WTC11 (cell line): ENCODE data around the gene YARS1.

Experiments used
- CBFB ChIP-seq: sonication (generic); formaldehyde crosslinking; IDR thresholded peaks from 2 replicates; pipeline ENCODE4 v1.8.1; 2022; ENCODE audit warnings: mild to moderate bottlenecking, low read depth, missing genetic modification reagents
- CTCF ChIP-seq: fragments of 200-600 bp; IDR thresholded peaks from 2 replicates; pipeline ENCODE4 v1.8.0; 2022; ENCODE audit warnings: antibody characterized with exemption
- TCF7 ChIP-seq: sonication (generic); formaldehyde crosslinking; IDR thresholded peaks from 2 replicates; pipeline ENCODE4 v1.8.0; 2022; ENCODE audit warnings: mild to moderate bottlenecking, low read depth, missing genetic modification reagents, moderate library complexity
- ZBTB43 ChIP-seq: sonication (generic); formaldehyde crosslinking; IDR thresholded peaks from 2 replicates; pipeline ENCODE4 v1.8.1; 2023; ENCODE audit warnings: mild to moderate bottlenecking, missing genetic modification reagents
- ZNF121 ChIP-seq: sonication (generic); formaldehyde crosslinking; IDR thresholded peaks from 2 replicates; pipeline ENCODE4 v1.8.0; 2023; ENCODE audit warnings: missing genetic modification reagents
- ZNF232 ChIP-seq: sonication (generic); formaldehyde crosslinking; IDR thresholded peaks from 2 replicates; pipeline ENCODE4 v1.8.0; 2022; ENCODE audit warnings: mild to moderate bottlenecking, missing genetic modification reagents
- TF ChIP-seq, protein P1 (sequence below): sonication (generic); formaldehyde crosslinking; IDR thresholded peaks from 2 replicates; pipeline ENCODE4 v1.8.0; 2022; ENCODE audit warnings: mild to moderate bottlenecking, missing genetic modification reagents
- TF ChIP-seq, protein P2 (sequence below): sonication (generic); formaldehyde crosslinking; IDR thresholded peaks from 2 replicates; pipeline ENCODE4 v1.8.0; 2022; ENCODE audit warnings: mild to moderate bottlenecking, missing genetic modification reagents
- TF ChIP-seq, protein P3 (sequence below): sonication (generic); formaldehyde crosslinking; IDR thresholded peaks from 2 replicates; pipeline ENCODE4 v1.8.1; 2022; ENCODE audit warnings: mild to moderate bottlenecking, missing genetic modification reagents, moderate library complexity, borderline replicate concordance
- TF ChIP-seq, protein P4 (sequence below): sonication (generic); formaldehyde crosslinking; conservative IDR thresholded peaks from 2 replicates; pipeline ENCODE4 v1.8.1; 2023; ENCODE audit warnings: mild to moderate bottlenecking, low read depth, missing genetic modification reagents, moderate library complexity
- TF ChIP-seq, protein P5 (sequence below): sonication (generic); formaldehyde crosslinking; IDR thresholded peaks from 2 replicates; pipeline ENCODE4 v1.8.1; 2022; ENCODE audit warnings: low read depth, missing genetic modification reagents, borderline replicate concordance

DNA sequence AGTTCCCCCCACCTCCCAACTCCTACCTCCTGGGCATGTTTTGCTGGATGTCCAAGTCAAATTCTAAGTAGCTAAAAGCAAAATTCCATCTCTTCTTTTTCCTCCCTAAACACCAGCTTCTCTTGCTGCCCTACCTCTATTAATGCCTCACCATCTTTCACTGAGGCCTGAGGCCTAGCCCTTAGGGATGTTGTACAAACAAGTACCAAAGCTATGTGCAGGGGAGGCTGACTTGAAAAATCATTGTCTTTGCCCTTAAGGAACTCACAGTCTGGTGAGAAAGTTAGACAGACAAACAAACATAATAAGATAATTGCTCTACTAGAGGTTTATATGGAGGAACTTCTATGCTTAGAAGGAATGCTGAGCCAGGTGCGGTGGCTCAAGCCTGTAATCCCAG lies 89.3 kb downstream of the YARS1 start:
- no peak for TF ChIP-seq ZNF232 (CRISPR knock-in tag)
- TF ChIP-seq CTCF = no peak
- TF ChIP-seq, protein P1, sequence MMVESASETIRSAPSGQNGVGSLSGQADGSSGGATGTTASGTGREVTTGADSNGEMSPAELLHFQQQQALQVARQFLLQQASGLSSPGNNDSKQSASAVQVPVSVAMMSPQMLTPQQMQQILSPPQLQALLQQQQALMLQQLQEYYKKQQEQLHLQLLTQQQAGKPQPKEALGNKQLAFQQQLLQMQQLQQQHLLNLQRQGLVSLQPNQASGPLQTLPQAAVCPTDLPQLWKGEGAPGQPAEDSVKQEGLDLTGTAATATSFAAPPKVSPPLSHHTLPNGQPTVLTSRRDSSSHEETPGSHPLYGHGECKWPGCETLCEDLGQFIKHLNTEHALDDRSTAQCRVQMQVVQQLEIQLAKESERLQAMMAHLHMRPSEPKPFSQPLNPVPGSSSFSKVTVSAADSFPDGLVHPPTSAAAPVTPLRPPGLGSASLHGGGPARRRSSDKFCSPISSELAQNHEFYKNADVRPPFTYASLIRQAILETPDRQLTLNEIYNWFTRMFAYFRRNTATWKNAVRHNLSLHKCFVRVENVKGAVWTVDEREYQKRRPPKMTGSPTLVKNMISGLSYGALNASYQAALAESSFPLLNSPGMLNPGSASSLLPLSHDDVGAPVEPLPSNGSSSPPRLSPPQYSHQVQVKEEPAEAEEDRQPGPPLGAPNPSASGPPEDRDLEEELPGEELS (CRISPR knock-in tag) = no peak
- no peak for TF ChIP-seq TCF7 (CRISPR knock-in tag)
- TF ChIP-seq ZNF121 (CRISPR knock-in tag) = no peak
- TF ChIP-seq CBFB = no peak
- TF ChIP-seq, protein P2, sequence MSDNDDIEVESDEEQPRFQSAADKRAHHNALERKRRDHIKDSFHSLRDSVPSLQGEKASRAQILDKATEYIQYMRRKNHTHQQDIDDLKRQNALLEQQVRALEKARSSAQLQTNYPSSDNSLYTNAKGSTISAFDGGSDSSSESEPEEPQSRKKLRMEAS (CRISPR knock-in tag) = no peak
- TF ChIP-seq, protein P3, sequence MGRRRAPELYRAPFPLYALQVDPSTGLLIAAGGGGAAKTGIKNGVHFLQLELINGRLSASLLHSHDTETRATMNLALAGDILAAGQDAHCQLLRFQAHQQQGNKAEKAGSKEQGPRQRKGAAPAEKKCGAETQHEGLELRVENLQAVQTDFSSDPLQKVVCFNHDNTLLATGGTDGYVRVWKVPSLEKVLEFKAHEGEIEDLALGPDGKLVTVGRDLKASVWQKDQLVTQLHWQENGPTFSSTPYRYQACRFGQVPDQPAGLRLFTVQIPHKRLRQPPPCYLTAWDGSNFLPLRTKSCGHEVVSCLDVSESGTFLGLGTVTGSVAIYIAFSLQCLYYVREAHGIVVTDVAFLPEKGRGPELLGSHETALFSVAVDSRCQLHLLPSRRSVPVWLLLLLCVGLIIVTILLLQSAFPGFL (CRISPR knock-in tag) = no peak
- TF ChIP-seq ZBTB43 (CRISPR knock-in tag) = no peak
- TF ChIP-seq, protein P4, sequence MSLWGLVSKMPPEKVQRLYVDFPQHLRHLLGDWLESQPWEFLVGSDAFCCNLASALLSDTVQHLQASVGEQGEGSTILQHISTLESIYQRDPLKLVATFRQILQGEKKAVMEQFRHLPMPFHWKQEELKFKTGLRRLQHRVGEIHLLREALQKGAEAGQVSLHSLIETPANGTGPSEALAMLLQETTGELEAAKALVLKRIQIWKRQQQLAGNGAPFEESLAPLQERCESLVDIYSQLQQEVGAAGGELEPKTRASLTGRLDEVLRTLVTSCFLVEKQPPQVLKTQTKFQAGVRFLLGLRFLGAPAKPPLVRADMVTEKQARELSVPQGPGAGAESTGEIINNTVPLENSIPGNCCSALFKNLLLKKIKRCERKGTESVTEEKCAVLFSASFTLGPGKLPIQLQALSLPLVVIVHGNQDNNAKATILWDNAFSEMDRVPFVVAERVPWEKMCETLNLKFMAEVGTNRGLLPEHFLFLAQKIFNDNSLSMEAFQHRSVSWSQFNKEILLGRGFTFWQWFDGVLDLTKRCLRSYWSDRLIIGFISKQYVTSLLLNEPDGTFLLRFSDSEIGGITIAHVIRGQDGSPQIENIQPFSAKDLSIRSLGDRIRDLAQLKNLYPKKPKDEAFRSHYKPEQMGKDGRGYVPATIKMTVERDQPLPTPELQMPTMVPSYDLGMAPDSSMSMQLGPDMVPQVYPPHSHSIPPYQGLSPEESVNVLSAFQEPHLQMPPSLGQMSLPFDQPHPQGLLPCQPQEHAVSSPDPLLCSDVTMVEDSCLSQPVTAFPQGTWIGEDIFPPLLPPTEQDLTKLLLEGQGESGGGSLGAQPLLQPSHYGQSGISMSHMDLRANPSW (CRISPR knock-in tag) = no peak
- TF ChIP-seq, protein P5, sequence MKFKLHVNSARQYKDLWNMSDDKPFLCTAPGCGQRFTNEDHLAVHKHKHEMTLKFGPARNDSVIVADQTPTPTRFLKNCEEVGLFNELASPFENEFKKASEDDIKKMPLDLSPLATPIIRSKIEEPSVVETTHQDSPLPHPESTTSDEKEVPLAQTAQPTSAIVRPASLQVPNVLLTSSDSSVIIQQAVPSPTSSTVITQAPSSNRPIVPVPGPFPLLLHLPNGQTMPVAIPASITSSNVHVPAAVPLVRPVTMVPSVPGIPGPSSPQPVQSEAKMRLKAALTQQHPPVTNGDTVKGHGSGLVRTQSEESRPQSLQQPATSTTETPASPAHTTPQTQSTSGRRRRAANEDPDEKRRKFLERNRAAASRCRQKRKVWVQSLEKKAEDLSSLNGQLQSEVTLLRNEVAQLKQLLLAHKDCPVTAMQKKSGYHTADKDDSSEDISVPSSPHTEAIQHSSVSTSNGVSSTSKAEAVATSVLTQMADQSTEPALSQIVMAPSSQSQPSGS (CRISPR knock-in tag) = no peak
